Lower leg skin (tissue), 4 donors: Measurements from ENCODE around the gene E2F1. TPM values are rescaled to one million over a fixed set of nuclear protein-coding genes. Genes with fewer than 3 reads are reported as not detected.
"Not testable (repeated sequence)": the region's sequence is repeated elsewhere in the genome, so short reads cannot be mapped to it uniquely, and the experiment has no call there.

ENCODE experiments used
- DNase-seq, 2 donors: peaks; one replicate each; pipeline ENCODE4 v3.0.0-alpha.2; 2019; ENCODE audit warnings: low spot score in 2 of 2
- H3K4me3 ChIP-seq: fragments of 200-600 bp; sonication (generic); 2 replicates; pipeline ENCODE4 v1.5.1; 2017; ENCODE audit warnings: mild to moderate bottlenecking, low read depth; ENCODE audit not compliant: poor library complexity, severe bottlenecking
- POLR2A ChIP-seq, 2 donors: fragments of 450-650 bp; IDR thresholded peaks; one replicate each; pipeline ENCODE4 v1.6.1; 2016 to 2017; ENCODE audit warnings: antibody characterized with exemption in 2 of 2, mild to moderate bottlenecking in 1 of 2, moderate library complexity in 1 of 2
- WGBS, 2 donors: methylation state at CpG; one replicate each; pipeline ENCODE4 v1.1.5; 2018; 5-methylcytosine and 5-hydroxymethylcytosine counted together
- intact Hi-C: fragments of 100-400 bp; cut with DNase I; formaldehyde crosslinking; loops from one replicate; pipeline ENCODE4 v1.15.0; 2023; ENCODE audit warnings: low total_unique reads
- total RNA-seq, 4 donors: library from RNA; depleted of rRNA; stranded (reverse); fragments of >200 nt; gene quantifications; one replicate each; pipeline ENCODE4 v1.1.0, GENCODE V29; 2016
- TF ChIP-seq, protein P1 (sequence below), 3 donors: fragments of 450-650 bp; IDR thresholded peaks; one replicate each; pipeline ENCODE4 v1.5.1; 2016; ENCODE audit warnings: antibody characterized with exemption in 3 of 3, mild to moderate bottlenecking in 3 of 3, moderate library complexity in 2 of 3

Gene E2F1
- total RNA-seq, 4 donors from 2014 or later: 1.4 to 6.3 (median 5.7) TPM

DNA sequence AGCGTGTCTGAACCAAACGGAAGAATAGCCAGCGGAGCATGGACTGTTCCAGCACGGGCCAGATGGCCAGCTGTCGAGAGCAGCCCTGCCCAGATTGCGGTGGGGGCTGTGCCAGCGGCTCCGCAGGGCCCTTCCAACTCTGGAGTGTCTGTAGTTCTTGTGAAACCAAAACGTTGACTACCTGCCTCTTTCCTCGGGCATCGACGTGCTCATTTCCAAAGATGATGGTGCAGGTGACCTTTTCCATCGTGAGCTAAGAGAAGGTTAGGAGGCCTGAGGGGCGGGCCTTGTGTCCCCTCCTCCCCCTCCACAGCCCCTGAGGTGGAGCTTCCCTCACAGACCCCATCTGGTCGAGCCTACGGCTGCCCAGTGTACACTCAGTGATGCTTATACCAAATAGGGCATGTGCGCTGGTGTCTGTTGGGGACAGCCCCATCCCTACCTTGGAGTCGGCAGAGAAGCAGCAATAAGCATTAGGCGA, 36.9 kb downstream of the E2F1 start:
- peak in 1 of 2 donors; percentile 88 for DNase-seq
- no peak overlapping the region for H3K4me3 ChIP-seq
- TF ChIP-seq, protein P1, sequence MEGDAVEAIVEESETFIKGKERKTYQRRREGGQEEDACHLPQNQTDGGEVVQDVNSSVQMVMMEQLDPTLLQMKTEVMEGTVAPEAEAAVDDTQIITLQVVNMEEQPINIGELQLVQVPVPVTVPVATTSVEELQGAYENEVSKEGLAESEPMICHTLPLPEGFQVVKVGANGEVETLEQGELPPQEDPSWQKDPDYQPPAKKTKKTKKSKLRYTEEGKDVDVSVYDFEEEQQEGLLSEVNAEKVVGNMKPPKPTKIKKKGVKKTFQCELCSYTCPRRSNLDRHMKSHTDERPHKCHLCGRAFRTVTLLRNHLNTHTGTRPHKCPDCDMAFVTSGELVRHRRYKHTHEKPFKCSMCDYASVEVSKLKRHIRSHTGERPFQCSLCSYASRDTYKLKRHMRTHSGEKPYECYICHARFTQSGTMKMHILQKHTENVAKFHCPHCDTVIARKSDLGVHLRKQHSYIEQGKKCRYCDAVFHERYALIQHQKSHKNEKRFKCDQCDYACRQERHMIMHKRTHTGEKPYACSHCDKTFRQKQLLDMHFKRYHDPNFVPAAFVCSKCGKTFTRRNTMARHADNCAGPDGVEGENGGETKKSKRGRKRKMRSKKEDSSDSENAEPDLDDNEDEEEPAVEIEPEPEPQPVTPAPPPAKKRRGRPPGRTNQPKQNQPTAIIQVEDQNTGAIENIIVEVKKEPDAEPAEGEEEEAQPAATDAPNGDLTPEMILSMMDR (IDR thresholded peaks at IDR 0.05): no peak
- intact Hi-C loops: no loop called here
- WGBS, 2 donors: 64 to 67% methylated on average over 18 to 19 of the region's 19 CpGs

DNA sequence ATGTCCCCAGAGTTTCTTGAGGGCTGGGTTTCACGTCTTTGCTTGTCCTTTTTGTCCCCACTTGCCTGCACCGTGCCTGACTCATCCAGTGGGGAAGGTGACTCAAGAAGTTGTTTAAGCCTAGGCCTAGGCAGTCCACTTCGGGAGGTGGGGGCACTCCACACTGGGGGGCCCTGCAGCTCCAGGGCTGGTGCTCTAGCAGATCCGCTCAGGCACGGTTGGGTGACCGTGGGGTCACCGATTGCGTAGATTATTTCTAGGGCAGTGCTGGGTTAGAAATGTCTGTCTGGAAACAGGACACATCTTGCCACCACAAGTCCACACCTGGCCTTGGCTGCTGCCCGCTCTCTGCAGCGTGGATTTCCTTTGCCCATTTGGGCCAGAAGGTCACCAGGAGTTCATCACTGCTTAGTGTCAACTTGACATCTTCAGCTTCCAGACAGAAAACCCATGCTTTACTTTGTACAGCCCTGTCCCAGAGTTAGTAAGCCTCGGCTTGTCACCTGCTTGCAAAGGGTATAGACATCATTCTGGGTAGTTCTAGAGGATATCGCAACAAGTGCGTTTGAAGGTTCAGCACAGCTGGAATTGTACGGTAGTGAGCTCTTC, 37.7 kb downstream of the E2F1 start:
- DNase-seq: no peak
- 54 to 57% methylated on average over 14 of the region's 14 CpGs for WGBS, 2 donors
- TF ChIP-seq, protein P1 (IDR thresholded peaks at IDR 0.05): no peak
- TF ChIP-seq POLR2A (IDR thresholded peaks at IDR 0.05): no peak
- H3K4me3 ChIP-seq: no peak overlapping the region
- intact Hi-C loops: no loop called here

DNA sequence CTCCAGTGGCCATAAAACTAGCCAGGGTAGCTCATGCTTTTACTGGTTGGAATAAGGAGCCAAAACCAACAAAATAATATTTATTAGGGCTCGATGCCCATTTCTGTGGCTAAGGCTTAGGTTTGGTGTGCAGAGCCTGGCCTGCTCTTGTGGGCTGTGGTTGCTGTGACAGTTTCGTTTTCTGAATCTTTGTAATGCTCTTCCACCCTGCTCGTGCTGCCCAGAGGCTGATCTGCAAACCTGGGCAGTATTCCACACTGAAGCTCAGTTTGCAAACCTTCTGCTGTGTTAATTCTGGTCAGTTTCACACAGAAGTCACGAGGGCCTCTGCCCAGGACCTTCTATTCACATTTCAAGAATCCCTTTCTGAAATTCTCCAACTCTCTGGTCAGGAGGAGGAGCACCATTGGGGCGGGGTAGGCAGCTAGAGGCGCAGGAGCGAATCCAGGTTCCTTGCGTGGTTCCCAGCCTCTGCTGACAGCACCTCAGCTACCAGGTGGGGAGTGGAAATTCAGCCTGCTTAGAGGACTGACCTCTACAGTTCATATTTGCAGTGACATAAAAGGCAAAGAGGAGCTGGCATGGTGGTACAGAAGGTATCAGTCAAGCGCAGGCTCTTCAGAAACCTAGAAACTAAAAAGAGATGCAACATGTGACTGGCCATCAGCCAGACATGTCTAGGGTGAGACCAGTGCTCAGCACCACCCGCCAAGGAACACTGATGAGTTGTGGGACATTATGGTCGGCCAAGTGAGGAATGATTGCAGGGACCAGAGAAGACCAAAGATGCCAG, 38.4 kb downstream of the E2F1 start:
- intact Hi-C loops: no loop called here
- WGBS, 2 donors: 42 to 44% methylated on average over 11 of the region's 11 CpGs
- no peak for TF ChIP-seq POLR2A (IDR thresholded peaks at IDR 0.05)
- TF ChIP-seq, protein P1 (IDR thresholded peaks at IDR 0.05): no peak
- peak in 1 of 2 donors; percentile 85 for DNase-seq
- H3K4me3 ChIP-seq: no peak overlapping the region

DNA sequence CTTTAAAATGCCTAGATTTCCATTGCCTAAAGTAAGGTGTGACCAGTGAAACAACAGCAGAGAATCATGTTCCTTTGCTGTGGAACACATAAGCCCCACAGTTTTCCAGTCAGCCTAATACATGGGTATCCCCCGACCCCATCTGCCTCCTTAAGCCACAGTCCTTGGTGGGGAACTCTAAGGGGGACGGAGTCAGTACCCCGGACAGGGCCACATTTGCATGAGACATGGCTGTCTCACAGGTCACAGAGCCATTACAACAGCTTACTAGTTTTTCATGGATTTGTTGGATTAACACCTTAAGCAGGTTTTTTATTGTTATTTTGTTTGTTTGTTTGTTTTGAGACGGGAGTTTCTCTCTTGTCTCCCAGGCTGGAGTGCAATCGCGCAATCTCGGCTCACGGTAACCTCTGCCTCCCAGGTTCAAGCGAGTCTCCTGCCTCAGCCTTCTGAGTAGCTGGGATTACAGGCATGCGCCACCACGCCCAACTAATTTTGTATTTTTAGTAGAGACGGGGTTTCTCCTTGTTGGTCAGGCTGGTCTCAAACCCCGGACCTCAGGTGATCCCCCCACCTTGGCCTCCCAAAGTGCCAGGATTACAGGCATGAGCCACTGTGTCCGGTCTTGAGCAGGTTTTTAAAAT, 39.1 kb downstream of the E2F1 start:
- H3K4me3 ChIP-seq, intact Hi-C loops: not testable (repeated sequence)
- peak in 1 of 2 donors; percentile 81 for DNase-seq
- 61 to 65% methylated on average over 14 of the region's 14 CpGs for WGBS, 2 donors

DNA sequence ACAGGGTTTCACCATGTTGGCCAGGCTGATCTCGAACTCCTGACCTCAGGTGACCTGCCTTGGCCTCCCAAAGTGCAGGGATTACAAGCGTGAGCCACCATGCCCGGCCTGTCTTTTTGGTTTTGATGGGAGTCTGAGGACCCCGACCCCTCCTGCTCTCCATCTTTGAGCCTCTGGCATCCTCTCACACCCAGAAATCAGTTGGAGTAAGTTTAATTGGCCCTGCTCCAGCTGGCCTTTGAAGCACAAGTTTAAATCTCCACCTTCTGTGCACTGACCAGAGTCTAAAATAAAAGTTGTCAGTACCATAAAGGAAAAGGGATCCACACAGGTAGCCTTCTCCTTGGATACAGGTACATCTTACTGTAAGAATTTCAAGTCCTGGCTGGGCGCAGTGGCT, 40.0 kb downstream of the E2F1 start:
- peak in 1 of 2 donors; percentile 58 for DNase-seq
- TF ChIP-seq POLR2A (IDR thresholded peaks at IDR 0.05): no peak
- TF ChIP-seq, protein P1 (IDR thresholded peaks at IDR 0.05): no peak
- H3K4me3 ChIP-seq: no peak overlapping the region
- intact Hi-C loops: no loop called here
- 94 to 95% methylated on average over 5 of the region's 5 CpGs for WGBS, 2 donors

DNA sequence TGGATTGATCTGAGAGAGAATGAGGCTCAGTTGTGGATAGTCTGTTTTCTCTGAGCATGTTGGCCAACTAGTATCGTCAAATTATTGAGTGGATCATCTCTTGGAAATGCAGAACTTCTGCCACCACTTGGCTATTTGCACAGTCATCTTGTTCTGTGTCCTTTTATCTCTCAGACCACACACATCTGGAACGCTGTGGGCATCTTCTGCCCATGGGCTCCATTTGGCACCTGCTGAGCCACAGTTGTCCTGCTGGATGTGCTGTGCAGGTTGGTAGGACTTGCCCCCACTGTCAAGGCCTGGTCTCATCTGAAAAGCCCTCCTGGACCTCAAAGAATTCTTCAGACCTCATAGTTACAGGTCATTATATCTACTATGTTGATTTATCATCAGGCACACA, 40.8 kb downstream of the E2F1 start:
- intact Hi-C loops: no loop called here
- TF ChIP-seq, protein P1 (IDR thresholded peaks at IDR 0.05): no peak
- no peak for TF ChIP-seq POLR2A (IDR thresholded peaks at IDR 0.05)
- no peak overlapping the region for H3K4me3 ChIP-seq
- WGBS, 2 donors: 91 to 97% methylated on average over 2 of the region's 2 CpGs
- DNase-seq: peak in 1 of 2 donors; percentile 37
